OCI-LY7 (cell line): Measurements from ENCODE around the gene REEP3. TPM values are rescaled to one million over a fixed set of nuclear protein-coding genes. Genes with fewer than 3 reads are reported as not detected.
"Not testable (repeated sequence)": the region's sequence is repeated elsewhere in the genome, so short reads cannot be mapped to it uniquely, and the experiment has no call there.

Experiments
- BruUV-seq: library from RNA; stranded (reverse); fragments of 400-500 nt; replicated peaks from 2 replicates; lab custom pipeline; 2021; lab: Mats Ljungman, UMichigan
- CTCF ChIA-PET: fragments of 300-600 bp; sonication (Branson Sonifier 250); formaldehyde crosslinking; loops from one replicate; lab custom pipeline; 2022; ENCODE audit warnings: antibody characterized with exemption; ENCODE audit not compliant: unreplicated experiment; lab: Charles Lee
- POLR2A ChIA-PET: fragments of 300-600 bp; sonication (Branson Sonifier 250); formaldehyde crosslinking; loops from one replicate; lab custom pipeline; 2022; ENCODE audit warnings: antibody characterized with exemption; lab: Charles Lee
- DNase-seq: peaks from one replicate; pipeline ENCODE4 v3.0.0-alpha.2; 2015; ENCODE audit warnings: low spot score
- H2AFZ ChIP-seq: fragments of 200-600 bp; sonication (generic), shearing (Covaris generic); 2 replicates; pipeline ENCODE4 v1.6.1; 2014; ENCODE audit warnings: mild to moderate bottlenecking, antibody characterized with exemption, low read length, moderate library complexity
- H3K27ac ChIP-seq: fragments of 200-600 bp; sonication (generic); 2 replicates; pipeline ENCODE4 v1.5.1; 2014; ENCODE audit warnings: mixed run types, low read depth, mild to moderate bottlenecking, moderate library complexity, low read length, inconsistent platforms; ENCODE audit not compliant: poor library complexity, severe bottlenecking
- H3K36me3 ChIP-seq: fragments of 200-600 bp; sonication (generic); 2 replicates; pipeline ENCODE4 v1.6.1; 2014; ENCODE audit warnings: mild to moderate bottlenecking, antibody characterized with exemption, low read length, moderate library complexity, mixed read lengths; ENCODE audit not compliant: insufficient read depth
- H3K4me1 ChIP-seq: fragments of 200-600 bp; sonication (generic); 2 replicates; pipeline ENCODE4 v1.5.1; 2014; ENCODE audit warnings: mild to moderate bottlenecking, low read length; ENCODE audit not compliant: insufficient read depth, poor library complexity, severe bottlenecking
- H3K4me2 ChIP-seq: fragments of 200-600 bp; sonication (generic); 2 replicates; pipeline ENCODE4 v1.6.1; 2014; ENCODE audit warnings: mild to moderate bottlenecking, low read length
- H3K4me3 ChIP-seq: fragments of 200-600 bp; sonication (generic); 2 replicates; pipeline ENCODE4 v1.5.1; 2014; ENCODE audit warnings: mild to moderate bottlenecking, low read depth, low read length; ENCODE audit not compliant: poor library complexity, severe bottlenecking
- H3K79me2 ChIP-seq: fragments of 200-600 bp; sonication (generic); 2 replicates; pipeline ENCODE4 v1.6.1; 2016; ENCODE audit warnings: low read depth, mild to moderate bottlenecking, low read length, moderate library complexity, mixed read lengths; ENCODE audit not compliant: insufficient read depth
- H3K9me2 ChIP-seq: fragments of 200-600 bp; sonication (generic); 2 replicates; pipeline ENCODE4 v1.6.1; 2016; ENCODE audit warnings: mild to moderate bottlenecking, low read length, mixed read lengths; ENCODE audit not compliant: insufficient read depth
- H3K9me3 ChIP-seq: fragments of 200-600 bp; sonication (generic); 2 replicates; pipeline ENCODE4 v1.6.1; 2014; ENCODE audit warnings: mild to moderate bottlenecking, mixed run types, low read length, mixed read lengths
- H4K20me1 ChIP-seq: fragments of 200-600 bp; sonication (generic); 2 replicates; pipeline ENCODE4 v1.6.1; 2014; ENCODE audit warnings: mild to moderate bottlenecking, antibody characterized with exemption, low read length, moderate library complexity, mixed read lengths; ENCODE audit not compliant: insufficient read depth
- CTCF ChIP-seq: fragments of 200-600 bp; sonication (generic); conservative IDR thresholded peaks from 2 replicates; pipeline ENCODE4 v1.5.1; 2014; ENCODE audit warnings: mild to moderate bottlenecking, antibody characterized with exemption, low read length, moderate library complexity, mixed read lengths
- EZH2phosphoT487 ChIP-seq: fragments of 200-600 bp; sonication (generic); IDR thresholded peaks from 2 replicates; pipeline ENCODE4 v1.6.1; 2018; ENCODE audit warnings: low read depth, borderline replicate concordance, mild to moderate bottlenecking, mixed run types, antibody characterized with exemption, low read length, moderate library complexity, mixed read lengths
- intact Hi-C: fragments of 100-400 bp; cut with micrococcal nuclease; formaldehyde crosslinking; loops from one replicate; pipeline ENCODE4 v1.10.0; 2022; ENCODE audit not compliant: unreplicated experiment
- total RNA-seq, 2 experiments: library from RNA; depleted of rRNA in 1 of 2; stranded (reverse); fragments of >200 nt in 1 of 2; shearing (Covaris generic) in 1 of 2; gene quantifications; 2 replicates each; pipeline ENCODE4 v1.2.3, GENCODE V29; 2014 to 2022

The REEP3 gene
- total RNA-seq, 2 experiments from 2014 or later: 3.6 to 11.0 TPM

- Histone ChIP-seq H3K4me2 (no peak overlapping the region), H3K9me3 (no peaks in the 10 kb centered on the region), H3K27ac (no peak overlapping the region), H3K79me2 (0 out of 2 replicates have a peak, but pooled peaks cover 3% of the 10 kb centered on the region), H3K4me3 (no peak overlapping the region), H3K36me3 (no peaks in the 10 kb centered on the region), H3K4me1 (no peaks in the 10 kb centered on the region), H4K20me1 (no peaks in the 10 kb centered on the region), H3K9me2 (no peaks in the 10 kb centered on the region), H2AFZ (no peak overlapping the region)
- intact Hi-C loops: no loop called here
- ChIA-PET POLR2A (interaction anchor here (0.7 kb wide), 1 partner anchor 355 kb away, joined by 4 read pairs; no protein-coding TSS in a partner anchor), CTCF (no interaction called here)
- no TSS peak for BruUV-seq
- no peak for DNase-seq
- no peak for TF ChIP-seq CTCF
- TF ChIP-seq EZH2phosphoT487: no peak
These were observed 31.4 kb upstream of the REEP3 start for GRCh38 chr10:63489838-63490237.

- no TSS peak for BruUV-seq
- Histone ChIP-seq H4K20me1 (no peaks in the 10 kb centered on the region), H3K36me3 (no peaks in the 10 kb centered on the region), H3K4me3 (no peak overlapping the region), H3K79me2 (0 out of 2 replicates have a peak, but pooled peaks cover 3% of the 10 kb centered on the region), H3K4me2 (no peak overlapping the region), H3K4me1 (no peaks in the 10 kb centered on the region), H3K9me2 (no peaks in the 10 kb centered on the region), H2AFZ (no peak overlapping the region), H3K9me3 (no peaks in the 10 kb centered on the region), H3K27ac (no peak overlapping the region)
- TF ChIP-seq CTCF (no peak), EZH2phosphoT487 (no peak)
- ChIA-PET POLR2A (interaction anchor here (0.6 to 0.7 kb wide), 3 partner anchors 25 to 224 kb away, joined by 3 read pairs; no protein-coding TSS in a partner anchor), CTCF (no interaction called here)
- no peak for DNase-seq
- intact Hi-C loops: no loop called here
These were observed 29.4 kb upstream of the REEP3 start for GRCh38 chr10:63491588-63492316.

- H3K9me3 ChIP-seq, H4K20me1 ChIP-seq, intact Hi-C loops, H3K4me3 ChIP-seq, H3K9me2 ChIP-seq, H3K36me3 ChIP-seq, H3K4me2 ChIP-seq, H3K4me1 ChIP-seq, H3K27ac ChIP-seq, BruUV-seq, CTCF ChIA-PET, H2AFZ ChIP-seq, H3K79me2 ChIP-seq, DNase-seq: not testable (repeated sequence)
- POLR2A ChIA-PET: interaction anchor here (0.6 kb wide), 1 partner anchor 24 kb away, joined by 3 read pairs; no protein-coding TSS in a partner anchor
These were observed 28.9 kb upstream of the REEP3 start for GRCh38 chr10:63492317-63492690.
